HepG2 (cell line): ENCODE measurements around the gene UPF3A. TPM values are rescaled to one million over a fixed set of nuclear protein-coding genes. Genes with fewer than 3 reads are reported as not detected.
A peak's percentile ranks its signal among the peaks of the same experiment; 100 is the strongest.

Source experiments
- ATAC-seq: fragments of 200-7000 bp; cut with Tn5 transposase; 3 replicates; pipeline ENCODE4 v1.9.1; 2020; ENCODE audit warnings: mild to moderate bottlenecking, moderate library complexity
- BruUV-seq: library from RNA; stranded (reverse); fragments of 400-500 nt; replicated peaks from 2 replicates; lab custom pipeline; 2021; lab: Mats Ljungman, UMichigan
- CTCF ChIA-PET: fragments of 300-600 bp; formaldehyde crosslinking; extraction: SDS; loops from one replicate; lab custom pipeline; 2021; ENCODE audit warnings: low total read pairs, inconsistent platforms, low intra/inter-chr PET ratio; lab: Yijun Ruan, JAX
- POLR2A ChIA-PET: fragments of 350-600 bp; sonication (Branson Sonifier 250); formaldehyde crosslinking; loops from one replicate; lab custom pipeline; 2020; ENCODE audit warnings: antibody characterized with exemption, inconsistent platforms; lab: Yijun Ruan, JAX
- DNase-seq: peaks from one replicate; pipeline ENCODE4 v3.0.0-alpha.2; 2015; ENCODE audit warnings: low spot score
- FAIRE-seq: peaks from 3 replicates; lab custom pipeline; 2011; peaks lifted over from hg19 to GRCh38; lab: Jason Lieb, UNC
- H2AFZ ChIP-seq: one replicate; pipeline ENCODE4 v1.6.1; 2011; ENCODE audit warnings: low read length, inconsistent platforms
- H3K27ac ChIP-seq: fragments of 300-600 bp; 3 replicates; pipeline ENCODE4 v1.8.0; 2011; ENCODE audit warnings: mixed run types, mild to moderate bottlenecking, mixed read lengths, low read length, inconsistent platforms; ENCODE audit not compliant: insufficient read depth; ENCODE audit errors: extremely low read length
- H3K27me3 ChIP-seq, 2 experiments: fragments of 200-600 bp in 1 of 2; 2 replicates in 1 of 2; 3 replicates in 1 of 2; pipeline versions ENCODE4 v1.6.0 to v1.8.0; 2011; ENCODE audit warnings: low read length in 2 of 2, mild to moderate bottlenecking in 2 of 2, moderate library complexity in 2 of 2, inconsistent platforms in 1 of 2; ENCODE audit not compliant: insufficient read depth in 2 of 2, control insufficient read depth in 1 of 2
- H3K36me3 ChIP-seq, 2 experiments: fragments of 200-600 bp in 1 of 2; replicated peaks in 1 of 2; 2 replicates in 1 of 2; 3 replicates in 1 of 2; pipeline versions ENCODE4 v1.5.1 to v1.8.0; 2011; ENCODE audit warnings: low read length in 2 of 2, inconsistent platforms in 1 of 2; ENCODE audit not compliant: insufficient read depth in 2 of 2, control insufficient read depth in 1 of 2
- H3K4me1 ChIP-seq: 2 replicates; pipeline ENCODE4 v1.5.1; 2012; ENCODE audit warnings: low read length, inconsistent platforms; ENCODE audit not compliant: insufficient read depth
- H3K4me2 ChIP-seq: 2 replicates; pipeline ENCODE4 v1.6.0; 2011; ENCODE audit warnings: low read depth, low read length, inconsistent platforms
- H3K4me3 ChIP-seq, 3 experiments: fragments of 200-600 bp in 1 of 3; sonication (generic), shearing (Covaris generic) in 1 of 3; replicated peaks in 1 of 3; 2 replicates each; pipeline ENCODE4 v1.5.1; 2011 to 2016; ENCODE audit warnings: low read length in 3 of 3, inconsistent platforms in 2 of 3, low read depth in 2 of 3, mild to moderate bottlenecking in 2 of 3, control low read depth in 1 of 3, mixed read lengths in 1 of 3; ENCODE audit not compliant: insufficient read depth in 1 of 3
- H3K79me2 ChIP-seq: one replicate; pipeline ENCODE4 v1.6.1; 2011; ENCODE audit warnings: low read length, inconsistent platforms; ENCODE audit not compliant: insufficient read depth
- H3K9ac ChIP-seq: 2 replicates; pipeline ENCODE4 v1.6.0; 2011; ENCODE audit warnings: mild to moderate bottlenecking, low read depth, low read length, inconsistent platforms; ENCODE audit not compliant: insufficient read depth
- H3K9me3 ChIP-seq: 2 replicates; pipeline ENCODE4 v1.5.1; 2012; ENCODE audit warnings: mild to moderate bottlenecking, low read length
- H4K20me1 ChIP-seq: 2 replicates; pipeline ENCODE4 v1.6.0; 2011; ENCODE audit warnings: inconsistent platforms, mild to moderate bottlenecking, low read length, moderate library complexity; ENCODE audit not compliant: insufficient read depth
- ZBTB1 ChIP-seq: sonication (generic); formaldehyde crosslinking; IDR thresholded peaks from 2 replicates; pipeline ENCODE4 v1.4.0; 2020; ENCODE audit warnings: missing genetic modification reagents, borderline replicate concordance
- ZNF121 ChIP-seq: sonication (generic); formaldehyde crosslinking; IDR thresholded peaks from 2 replicates; pipeline ENCODE4 v1.5.0; 2020; ENCODE audit warnings: mild to moderate bottlenecking, missing genetic modification reagents
- ZNF253 ChIP-seq: sonication (generic); formaldehyde crosslinking; IDR thresholded peaks from 2 replicates; pipeline ENCODE4 v1.8.0; 2022; ENCODE audit warnings: mild to moderate bottlenecking, missing genetic modification reagents, borderline replicate concordance
- WGBS: methylation state at CpG from one replicate; pipeline ENCODE4 v1.1.6; 2017; ENCODE audit warnings: low lambda C conversion rate; 5-methylcytosine and 5-hydroxymethylcytosine counted together
- in situ Hi-C: cut with HindIII; loops from 2 replicates; pipeline ENCODE4 v1.10.0; 2017; ENCODE audit warnings: low pct_unique_long_range_greater_than_20kb; ENCODE audit not compliant: extremely low pct_ligation_motif_present
- intact Hi-C: fragments of 100-400 bp; cut with micrococcal nuclease; formaldehyde crosslinking; loops from one replicate; pipeline ENCODE4 v1.10.0; 2022; ENCODE audit not compliant: unreplicated experiment
- polyA plus RNA-seq, 8 experiments: library from polyadenylated mRNA; depleted of rRNA in 3 of 8; stranded (reverse) in 7 of 8; unstranded in 1 of 8; fragments of >200 nt; fragmentation: Illumina TruSeq in 4 of 8; extraction: Trizol in 4 of 8; gene quantifications; 2 replicates each; pipeline versions ENCODE4 v1.2.1 to v1.2.3, GENCODE V29; 2011 to 2016; ENCODE audit warnings: low read depth in 4 of 8, missing spikeins in 1 of 8, mixed read lengths in 1 of 8; ENCODE audit not compliant: insufficient read depth in 1 of 8
- total RNA-seq, 5 experiments: library from RNA; depleted of rRNA; stranded (reverse); fragments of >200 nt; fragmentation: Illumina TruSeq; extraction: Trizol; gene quantifications; 2 replicates each; pipeline ENCODE4 v1.2.3, GENCODE V29; 2016; ENCODE audit warnings: low read depth in 1 of 5
- TF ChIP-seq, protein P1 (sequence below): sonication (generic); formaldehyde crosslinking; IDR thresholded peaks from 2 replicates; pipeline ENCODE4 v1.5.0; 2020; ENCODE audit warnings: missing genetic modification reagents
- TF ChIP-seq, protein P2 (sequence below): sonication (generic); formaldehyde crosslinking; IDR thresholded peaks from 2 replicates; pipeline ENCODE4 v1.4.0; 2020; ENCODE audit warnings: mild to moderate bottlenecking, low read depth, missing genetic modification reagents

UPF3A gene
- total and polyA plus RNA-seq, 2 of the 13 experiments (the other 11 are each of a cell fraction or from before 2014, with no cell fraction given): 60.2 to 63.8 TPM

DNA sequence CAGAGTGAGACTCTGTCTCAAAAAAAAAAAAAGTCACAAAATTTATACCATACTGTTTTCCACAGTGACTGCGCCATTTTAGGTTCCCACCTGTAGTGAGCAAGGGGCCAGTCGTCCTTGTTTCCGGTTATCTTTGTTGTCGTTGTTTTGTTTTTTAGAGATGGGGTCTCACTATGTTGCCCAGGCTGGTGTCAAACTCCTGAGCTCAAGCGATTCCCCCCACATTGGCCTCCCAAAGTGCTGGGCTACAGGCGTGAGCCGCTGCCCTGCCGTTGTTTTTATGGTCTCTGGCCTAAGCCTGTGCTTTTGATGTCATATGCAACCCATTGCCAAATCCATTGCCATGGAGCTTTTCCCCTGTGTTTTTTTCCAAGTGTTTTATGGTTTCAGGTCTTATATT lies 3.3 kb downstream of the UPF3A start:
- ChIA-PET POLR2A (no interaction called here), CTCF (no interaction called here)
- Histone ChIP-seq H3K4me1 (peaks cover 41% of the 10 kb centered on the region), H3K4me2 (no peak overlapping the region), H3K4me3 (no peak overlapping the region), H3K79me2 (peaks cover 44% of the 10 kb centered on the region), H3K27me3 (no peaks in the 10 kb centered on the region; a peak in 1 of 5 replicates), H3K9me3 (no peaks in the 10 kb centered on the region), H4K20me1 (peaks cover 7% of the 10 kb centered on the region; the same call in 1 of the 2 replicates), H3K36me3 (peaks cover 8 to 46% of the 10 kb centered on the region in 2 experiments; a peak in 4 of 5 replicates), H3K27ac (no peak overlapping the region), H2AFZ (no peak overlapping the region), H3K9ac (no peak overlapping the region)
- BruUV-seq: no TSS peak
- intact Hi-C loops: no loop called here
- 96% methylated on average over 8 of the region's 8 CpGs for WGBS
- TF ChIP-seq ZNF121 (CRISPR knock-in tag): peak; percentile 70; the same call in 1 of the 2 replicates
- no peak for TF ChIP-seq ZNF253 (CRISPR knock-in tag)
- TF ChIP-seq ZBTB1: no peak
- TF ChIP-seq, protein P1, sequence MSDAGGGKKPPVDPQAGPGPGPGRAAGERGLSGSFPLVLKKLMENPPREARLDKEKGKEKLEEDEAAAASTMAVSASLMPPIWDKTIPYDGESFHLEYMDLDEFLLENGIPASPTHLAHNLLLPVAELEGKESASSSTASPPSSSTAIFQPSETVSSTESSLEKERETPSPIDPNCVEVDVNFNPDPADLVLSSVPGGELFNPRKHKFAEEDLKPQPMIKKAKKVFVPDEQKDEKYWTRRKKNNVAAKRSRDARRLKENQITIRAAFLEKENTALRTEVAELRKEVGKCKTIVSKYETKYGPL (CRISPR knock-in tag): no peak
- TF ChIP-seq, protein P2, sequence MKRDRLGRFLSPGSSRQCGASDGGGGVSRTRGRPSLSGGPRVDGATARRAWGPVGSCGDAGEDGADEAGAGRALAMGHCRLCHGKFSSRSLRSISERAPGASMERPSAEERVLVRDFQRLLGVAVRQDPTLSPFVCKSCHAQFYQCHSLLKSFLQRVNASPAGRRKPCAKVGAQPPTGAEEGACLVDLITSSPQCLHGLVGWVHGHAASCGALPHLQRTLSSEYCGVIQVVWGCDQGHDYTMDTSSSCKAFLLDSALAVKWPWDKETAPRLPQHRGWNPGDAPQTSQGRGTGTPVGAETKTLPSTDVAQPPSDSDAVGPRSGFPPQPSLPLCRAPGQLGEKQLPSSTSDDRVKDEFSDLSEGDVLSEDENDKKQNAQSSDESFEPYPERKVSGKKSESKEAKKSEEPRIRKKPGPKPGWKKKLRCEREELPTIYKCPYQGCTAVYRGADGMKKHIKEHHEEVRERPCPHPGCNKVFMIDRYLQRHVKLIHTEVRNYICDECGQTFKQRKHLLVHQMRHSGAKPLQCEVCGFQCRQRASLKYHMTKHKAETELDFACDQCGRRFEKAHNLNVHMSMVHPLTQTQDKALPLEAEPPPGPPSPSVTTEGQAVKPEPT (CRISPR knock-in tag): no peak
- FAIRE-seq (no peak), ATAC-seq (no peak), DNase-seq (no peak)
- in situ Hi-C loops: no loop called here
